HG02852 (cell line): Measurements from ENCODE around the gene LRRC8C.
A peak's percentile ranks its signal among the peaks of the same experiment; 100 is the strongest.
"Not testable (repeated sequence)": the region's sequence is repeated elsewhere in the genome, so short reads cannot be mapped to it uniquely, and the experiment has no call there.

Experiments used
- ATAC-seq: cut with Tn5 transposase; IDR thresholded peaks from one replicate; pipeline ENCODE4 v1.9.1; 2021; ENCODE audit warnings: mild to moderate bottlenecking, moderate library complexity; ENCODE audit not compliant: unreplicated experiment

The LRRC8C gene

DNA sequence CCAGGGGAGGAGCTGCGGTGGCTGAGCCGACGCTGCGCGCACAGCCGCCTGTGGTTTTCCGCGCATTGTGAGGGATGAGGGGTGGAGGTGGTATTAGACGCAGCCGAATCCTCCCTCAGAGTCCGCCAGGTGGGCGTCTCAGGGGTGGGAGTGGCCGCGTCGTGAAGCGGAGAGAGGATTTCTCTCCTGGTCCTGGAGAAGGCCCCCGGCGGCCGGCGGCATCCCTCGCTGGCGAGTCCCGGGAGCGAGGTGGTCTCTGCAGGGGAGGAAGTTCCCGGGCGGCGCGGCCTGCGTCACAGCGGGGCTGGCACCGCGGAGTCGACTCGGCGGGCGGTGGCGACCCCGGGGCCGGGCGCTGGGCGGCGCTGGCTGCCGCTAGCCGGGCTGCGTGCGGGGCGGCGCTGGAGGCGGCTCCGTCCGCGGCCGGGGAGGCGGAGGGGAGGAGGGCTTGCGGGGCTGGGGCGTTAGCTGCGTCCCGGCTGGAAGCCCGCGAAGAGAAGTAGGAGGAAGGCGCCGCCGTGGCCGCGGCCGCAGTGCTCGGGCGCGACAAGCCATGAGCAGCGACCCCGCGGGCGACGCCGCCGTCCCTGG, at the start of gene LRRC8C:
Gene LRRC8C (plus strand): TSS at position 464 of the 591 bp plus-strand sequence. CDS start 53,354 bp downstream, outside the sequence.
- ATAC-seq, result peak; percentile 80

DNA sequence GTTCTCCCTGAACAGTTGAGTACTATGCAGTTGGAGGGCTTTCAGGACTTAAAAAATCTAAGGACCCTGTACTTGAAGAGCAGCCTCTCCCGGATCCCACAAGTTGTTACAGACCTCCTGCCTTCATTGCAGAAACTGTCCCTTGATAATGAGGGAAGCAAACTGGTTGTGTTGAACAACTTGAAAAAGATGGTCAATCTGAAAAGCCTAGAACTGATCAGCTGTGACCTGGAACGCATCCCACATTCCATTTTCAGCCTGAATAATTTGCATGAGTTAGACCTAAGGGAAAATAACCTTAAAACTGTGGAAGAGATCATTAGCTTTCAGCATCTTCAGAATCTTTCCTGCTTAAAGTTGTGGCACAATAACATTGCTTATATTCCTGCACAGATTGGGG, 48.7 kb upstream of the LRRC8C start:
- no peak for ATAC-seq

DNA sequence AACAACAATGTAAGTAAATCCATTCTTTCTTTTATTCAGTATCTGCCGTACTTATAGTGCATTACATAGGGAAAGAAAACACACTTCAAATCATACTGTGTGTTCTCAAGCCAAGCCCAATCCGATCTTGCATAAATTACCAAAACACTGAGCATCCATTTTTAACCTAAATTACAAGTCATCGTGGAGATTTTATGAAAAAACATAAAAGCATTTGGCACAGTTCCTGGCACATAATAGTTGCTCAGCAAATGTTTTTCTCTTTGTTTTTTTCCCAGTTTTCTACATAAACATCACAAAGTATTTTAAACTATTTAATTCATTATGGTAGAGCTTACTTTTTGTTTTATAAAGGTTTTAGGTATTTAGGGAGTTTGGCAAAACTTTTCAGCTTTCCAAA, 48.1 kb upstream of the LRRC8C start:
- ATAC-seq, result no peak

DNA sequence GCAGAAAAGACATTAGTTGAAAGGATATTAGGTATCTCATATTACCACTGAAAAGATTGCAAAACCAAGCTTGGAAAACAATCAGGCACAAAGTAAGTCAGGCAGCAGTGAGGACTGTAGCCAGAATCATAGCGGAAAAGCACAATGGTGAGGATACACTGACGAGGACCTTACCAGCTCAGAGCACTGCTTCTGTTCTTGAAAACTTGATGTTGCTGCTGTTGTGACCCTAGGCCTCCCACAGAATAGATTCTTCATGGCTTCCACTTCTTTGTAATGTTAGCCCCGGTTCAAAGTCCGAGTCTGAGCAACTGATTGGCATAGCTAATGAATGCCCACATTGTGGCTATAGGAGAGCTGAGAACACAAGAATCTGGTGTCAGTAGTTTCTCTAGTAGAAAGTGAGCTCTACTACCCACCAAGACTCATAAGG, 45.2 kb upstream of the LRRC8C start:
- ATAC-seq, result no peak

DNA sequence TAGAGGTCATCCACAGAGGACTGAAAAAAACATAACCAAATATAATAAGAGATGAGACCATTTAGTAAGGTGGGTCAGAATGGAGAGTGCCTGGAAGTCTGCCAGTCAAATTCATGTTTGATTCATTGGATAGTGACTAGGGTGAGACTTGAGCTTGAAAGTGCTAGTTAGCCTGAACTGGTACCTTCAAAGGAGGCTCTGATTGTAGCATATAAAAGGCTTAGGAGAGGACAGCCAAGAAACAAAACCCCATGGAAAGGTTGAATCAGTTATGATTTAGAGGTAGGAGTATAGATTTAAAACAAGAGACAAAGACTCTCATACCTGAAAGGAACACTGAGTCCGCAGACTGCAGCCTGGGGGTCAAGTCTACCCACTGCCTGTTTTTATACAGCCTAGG, 44.4 kb upstream of the LRRC8C start:
- no peak for ATAC-seq

DNA sequence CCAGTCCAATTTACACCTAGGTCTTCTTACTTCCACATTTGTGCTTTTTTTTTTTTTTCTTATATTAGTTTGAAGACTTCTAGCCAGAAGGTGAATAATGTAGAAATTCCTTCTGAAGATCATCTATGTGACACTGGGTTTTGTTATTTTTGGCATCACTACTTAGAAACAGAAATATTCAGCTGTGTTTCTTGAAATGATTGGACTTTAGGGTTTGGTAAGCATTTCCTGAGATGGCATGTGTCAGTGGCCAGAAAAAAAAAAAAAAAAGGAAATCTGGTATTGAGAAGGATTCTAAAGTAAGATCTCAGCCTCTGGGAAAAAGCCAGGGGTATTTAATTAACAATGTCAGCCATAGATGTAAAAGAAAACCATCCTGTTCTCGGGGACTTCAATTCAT, 43.4 kb upstream of the LRRC8C start:
- no peak for ATAC-seq

DNA sequence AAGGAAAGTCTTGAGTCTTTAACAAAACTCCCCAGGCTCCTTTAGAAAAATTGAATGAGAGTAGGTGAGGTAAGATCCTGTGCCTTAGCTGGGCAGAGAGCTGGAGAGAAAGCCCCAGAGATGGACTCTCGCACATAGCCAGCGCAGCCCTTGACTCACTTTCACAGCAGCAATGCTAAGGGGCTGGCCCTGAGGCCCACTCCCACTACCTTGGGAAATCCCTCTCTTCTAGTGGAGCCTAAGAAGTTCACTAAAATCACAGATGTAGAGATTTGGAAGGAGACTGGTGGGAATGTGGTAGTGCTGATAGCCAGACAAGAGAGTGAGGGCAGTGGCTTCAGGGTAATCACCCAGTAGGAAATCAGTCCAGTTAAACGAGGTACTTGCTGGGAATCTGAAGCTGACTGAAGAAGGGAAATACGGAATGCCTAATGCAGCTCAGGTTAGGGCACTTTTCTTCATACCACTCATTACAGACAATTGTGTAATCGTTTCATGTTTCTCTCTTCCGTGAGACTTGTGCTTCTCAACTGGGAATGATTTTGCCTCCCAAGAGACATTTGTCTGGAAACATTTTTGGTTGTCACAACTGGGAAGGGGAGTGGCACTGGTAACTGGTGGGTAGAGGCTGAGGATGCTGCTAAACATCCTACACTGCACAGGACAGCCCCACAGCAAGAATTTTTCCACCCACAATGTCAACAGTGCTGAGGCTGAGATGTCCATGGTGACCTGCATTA, 42.4 kb upstream of the LRRC8C start:
- no peak for ATAC-seq

DNA sequence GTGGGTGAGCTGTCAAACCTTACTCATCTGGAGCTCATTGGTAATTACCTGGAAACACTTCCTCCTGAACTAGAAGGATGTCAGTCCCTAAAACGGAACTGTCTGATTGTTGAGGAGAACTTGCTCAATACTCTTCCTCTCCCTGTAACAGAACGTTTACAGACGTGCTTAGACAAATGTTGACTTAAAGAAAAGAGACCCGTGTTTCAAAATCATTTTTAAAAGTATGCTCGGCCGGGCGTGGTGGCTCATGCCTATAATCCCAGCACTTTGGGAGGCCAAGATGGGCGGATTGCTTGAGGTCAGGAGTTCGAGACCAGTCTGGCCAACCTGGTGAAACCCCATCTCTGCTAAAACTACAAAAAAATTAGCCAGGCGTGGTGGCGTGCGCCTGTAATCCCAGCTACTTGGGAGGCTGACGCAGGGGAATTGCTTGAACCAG, 40.0 kb upstream of the LRRC8C start:
- not testable (repeated sequence) for ATAC-seq

DNA sequence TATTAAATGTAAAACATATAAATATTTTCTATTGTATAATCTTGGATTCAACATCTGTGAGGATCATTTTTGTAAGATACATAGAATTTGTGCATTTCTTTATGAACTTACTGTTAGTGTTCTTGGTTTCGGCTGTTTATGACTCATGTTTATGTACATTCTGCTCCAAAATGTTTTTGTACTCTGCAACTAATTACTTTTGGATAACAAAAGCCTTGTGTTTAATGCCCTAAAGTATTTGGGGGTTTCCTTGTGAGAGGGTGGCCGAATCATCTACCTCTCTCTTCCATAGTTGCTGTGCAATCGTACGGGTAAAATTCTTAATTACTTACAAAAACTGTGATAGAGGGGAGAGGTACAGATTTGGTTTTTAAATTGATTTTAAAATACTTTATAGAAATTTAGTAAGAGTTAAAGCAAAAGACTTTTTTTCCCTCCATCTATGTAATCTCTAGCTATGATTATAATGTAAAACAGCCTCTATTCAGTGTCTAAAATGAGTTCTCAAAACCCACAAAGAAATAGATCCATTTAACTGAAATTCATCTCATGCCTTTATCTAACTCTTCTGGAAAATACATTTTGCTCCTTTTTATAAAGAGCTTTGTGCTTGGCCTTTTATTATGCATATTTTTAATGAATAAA, 38.7 kb upstream of the LRRC8C start:
- no peak for ATAC-seq

DNA sequence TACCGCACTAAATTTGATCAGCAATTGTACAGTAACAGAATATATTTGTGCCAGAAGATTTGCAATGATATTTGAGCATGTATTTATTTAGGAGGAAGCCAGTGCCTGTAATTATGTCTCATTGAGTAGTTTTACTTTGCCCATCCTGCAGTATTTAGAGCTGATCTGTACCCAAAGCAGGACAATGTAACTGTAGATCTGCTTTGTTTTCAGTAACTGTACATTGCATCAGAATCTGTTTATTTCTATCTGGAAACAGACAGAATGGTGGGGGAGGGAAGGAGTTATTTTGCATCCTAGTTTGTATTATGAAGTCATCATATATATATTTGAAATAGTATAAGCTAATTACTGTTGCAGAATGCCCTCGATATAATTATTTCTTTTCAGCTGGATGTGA, 36.2 kb upstream of the LRRC8C start:
- ATAC-seq, result no peak

DNA sequence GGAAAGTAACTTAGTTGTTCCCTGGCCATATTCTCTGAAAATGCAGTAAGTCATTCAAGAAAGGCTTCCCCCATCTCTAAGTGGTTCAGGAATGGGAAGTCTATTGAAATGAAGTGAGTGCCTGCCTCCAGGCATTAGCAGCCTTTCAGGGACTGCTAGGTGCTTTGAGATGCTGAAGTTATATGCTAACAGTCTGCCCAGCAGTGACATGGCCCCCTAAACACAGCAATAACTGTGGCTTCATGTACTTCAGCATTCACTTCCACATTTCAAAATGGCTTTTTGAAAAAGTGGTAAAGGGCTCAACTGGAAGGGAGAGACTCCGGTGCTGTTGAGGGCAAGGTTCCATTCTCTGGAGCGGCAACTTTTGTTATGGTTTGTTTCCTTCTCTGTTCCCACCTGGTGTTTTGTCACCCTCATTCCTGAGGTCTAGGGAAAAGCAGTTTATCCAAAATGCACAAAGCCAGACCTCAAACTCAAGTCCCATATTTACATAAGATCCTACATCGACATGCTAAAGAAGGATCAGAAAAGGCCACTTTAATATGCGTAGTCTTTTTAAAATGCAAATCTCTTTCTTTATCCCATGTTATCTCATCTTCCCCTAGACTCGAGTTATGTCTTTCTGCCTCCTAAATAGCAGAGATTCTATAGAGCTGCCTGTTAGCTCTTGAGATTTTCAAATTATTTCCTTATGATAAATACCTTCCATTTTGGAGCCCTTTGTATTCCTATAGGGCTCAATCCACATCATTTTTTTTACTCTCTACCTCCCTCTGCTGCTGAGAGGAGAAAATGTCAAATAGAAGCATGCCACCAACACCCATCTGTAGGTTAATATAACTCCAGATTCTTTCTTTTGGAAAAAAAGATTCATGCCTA, 34.2 kb upstream of the LRRC8C start:
- ATAC-seq, result peak; percentile 52

DNA sequence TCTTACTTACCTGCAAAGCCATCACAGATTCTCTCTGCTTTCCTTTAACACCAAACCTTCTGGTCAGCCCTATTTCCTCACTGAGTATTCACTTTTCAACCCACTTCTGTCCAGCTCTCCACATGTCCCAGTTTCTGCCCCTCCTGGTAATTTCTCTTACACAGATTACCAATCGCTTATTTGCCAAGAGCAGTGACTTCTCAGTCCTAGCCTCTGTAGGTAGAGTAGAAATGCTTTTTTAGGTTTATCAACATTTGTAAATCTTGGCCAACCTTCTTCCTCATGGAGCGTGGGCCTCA, 33.6 kb upstream of the LRRC8C start:
- no peak for ATAC-seq

DNA sequence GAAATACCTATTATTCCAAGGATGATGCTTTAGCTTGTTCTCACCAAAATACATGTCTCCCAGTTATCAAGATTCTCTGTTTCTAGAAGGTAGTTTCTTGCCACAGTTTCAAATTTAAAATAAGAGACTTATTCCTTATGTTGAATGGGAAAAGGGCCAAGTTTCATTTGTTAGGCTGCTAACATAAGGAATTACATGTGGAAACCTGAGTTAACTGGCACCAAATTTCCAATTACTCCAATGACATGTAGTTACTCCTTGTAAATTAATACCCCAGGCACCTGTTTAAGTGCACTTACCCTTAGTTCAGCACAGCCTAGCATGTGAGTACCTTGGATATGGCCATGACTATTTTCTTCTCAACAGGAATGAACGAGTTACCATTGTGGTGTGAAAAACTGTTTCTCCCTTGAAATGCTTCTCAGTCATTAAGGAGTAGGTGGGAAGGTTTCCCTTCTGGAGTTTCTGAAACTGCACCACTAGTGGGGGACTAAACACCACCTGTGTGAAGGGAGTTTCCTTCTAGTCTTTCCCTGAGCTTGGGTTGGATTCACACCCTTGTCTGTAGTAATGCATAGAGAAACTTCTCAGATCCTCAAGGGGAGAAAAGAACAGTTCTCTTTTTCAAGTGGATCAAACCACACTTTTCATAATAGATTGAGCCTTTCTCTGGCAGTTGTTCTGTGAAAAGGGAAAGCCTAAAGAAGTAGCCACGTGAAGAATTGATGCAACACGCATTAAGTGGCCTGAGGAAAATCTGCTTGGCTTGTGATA, 32.3 kb upstream of the LRRC8C start:
- ATAC-seq, result peak; percentile 54

DNA sequence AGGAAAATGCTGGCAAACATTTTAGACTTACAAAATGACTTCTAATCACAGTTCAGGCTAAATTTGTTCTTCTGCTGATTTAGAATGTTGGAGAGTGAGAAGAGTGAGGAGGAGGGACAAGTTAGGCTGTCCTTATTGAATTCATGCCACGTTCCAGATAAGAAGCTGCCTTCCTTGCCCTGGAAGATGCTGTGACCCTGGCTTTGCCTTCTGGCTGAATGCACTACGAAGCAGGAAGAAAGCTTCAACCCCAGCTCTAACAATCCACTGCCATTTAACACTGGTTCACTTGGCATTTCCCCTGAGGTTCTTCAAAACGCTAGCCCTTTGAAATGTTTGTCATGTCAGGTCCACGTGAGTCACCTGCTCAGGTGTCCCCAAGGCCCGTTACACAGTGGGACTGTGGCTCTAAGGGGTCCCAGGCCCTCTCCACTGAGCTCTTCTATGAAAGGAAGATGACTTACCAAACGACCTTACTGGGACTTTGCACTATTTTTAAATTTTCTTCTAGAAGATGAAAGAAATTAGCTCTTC, 30.0 kb upstream of the LRRC8C start:
- no peak for ATAC-seq

DNA sequence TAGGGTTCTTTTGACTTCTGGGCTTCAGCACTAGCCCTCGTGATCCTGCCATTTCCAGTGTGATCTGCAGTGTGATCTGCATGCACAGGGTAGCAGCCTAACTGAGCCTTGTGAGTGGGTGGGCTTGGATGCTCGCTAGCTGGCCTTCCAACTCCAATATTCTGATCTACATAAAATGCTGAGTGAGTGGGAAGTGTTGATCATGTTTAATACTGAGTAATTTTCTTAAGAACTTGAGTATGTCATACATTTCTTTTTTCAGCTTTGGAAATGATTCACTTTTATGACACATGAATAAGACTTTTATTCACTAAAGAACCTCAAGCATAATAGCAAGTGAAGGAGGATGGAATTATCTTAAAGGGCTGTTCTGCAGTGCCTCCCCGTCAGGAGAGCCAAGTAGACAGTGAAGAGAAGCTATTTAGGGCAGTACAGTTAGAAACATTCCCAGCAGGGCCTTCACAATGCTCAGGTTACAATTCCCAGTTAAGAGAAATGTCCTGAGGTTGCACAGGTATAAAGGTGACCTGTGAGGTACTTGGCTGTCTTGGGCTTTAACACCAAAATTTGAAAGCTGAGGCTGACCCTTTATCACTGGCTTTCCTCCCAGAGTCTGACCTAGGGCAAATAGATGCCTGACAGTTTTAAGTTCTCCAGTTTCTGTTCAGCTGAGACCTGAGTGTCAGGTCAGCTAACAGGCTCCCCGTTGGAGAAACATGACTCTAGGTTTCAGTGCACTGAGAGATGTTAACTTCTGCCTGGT, 29.1 kb upstream of the LRRC8C start:
- ATAC-seq, result no peak

DNA sequence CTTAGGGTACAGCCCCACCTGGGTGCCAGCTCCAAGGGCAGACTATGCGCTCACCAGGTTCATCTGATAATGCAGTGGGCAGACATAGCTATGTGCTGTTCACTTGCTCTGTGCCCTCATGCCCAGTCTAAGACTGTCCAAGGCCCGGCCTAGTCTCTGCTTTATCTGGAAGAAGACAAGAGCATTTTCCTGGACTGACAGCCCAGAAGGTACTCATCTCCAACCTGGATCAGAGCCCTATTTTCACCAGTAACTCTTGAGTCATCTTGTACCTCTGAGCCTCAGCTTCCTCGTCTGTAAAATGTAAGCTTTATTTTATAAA, 28.5 kb upstream of the LRRC8C start:
- no peak for ATAC-seq

DNA sequence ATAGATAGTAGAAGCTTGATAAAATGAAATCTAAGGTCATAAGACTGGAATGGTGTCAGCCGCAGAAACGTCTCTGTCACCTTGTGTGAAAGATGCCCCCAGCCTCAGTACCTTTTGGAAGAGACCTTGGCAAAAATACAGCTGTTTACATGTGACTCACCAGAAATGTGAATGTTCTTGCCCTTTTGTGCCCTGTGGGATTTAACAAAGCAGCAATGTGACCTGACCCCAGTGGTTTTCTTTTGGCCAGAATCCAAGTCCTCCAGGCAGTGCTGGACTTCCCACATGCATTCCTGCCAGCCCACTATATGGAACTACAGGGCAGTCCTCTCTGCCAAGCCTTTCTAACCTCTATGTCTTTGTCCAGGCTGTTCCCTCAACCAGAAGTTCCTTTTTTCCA, 27.2 kb upstream of the LRRC8C start:
- no peak for ATAC-seq

DNA sequence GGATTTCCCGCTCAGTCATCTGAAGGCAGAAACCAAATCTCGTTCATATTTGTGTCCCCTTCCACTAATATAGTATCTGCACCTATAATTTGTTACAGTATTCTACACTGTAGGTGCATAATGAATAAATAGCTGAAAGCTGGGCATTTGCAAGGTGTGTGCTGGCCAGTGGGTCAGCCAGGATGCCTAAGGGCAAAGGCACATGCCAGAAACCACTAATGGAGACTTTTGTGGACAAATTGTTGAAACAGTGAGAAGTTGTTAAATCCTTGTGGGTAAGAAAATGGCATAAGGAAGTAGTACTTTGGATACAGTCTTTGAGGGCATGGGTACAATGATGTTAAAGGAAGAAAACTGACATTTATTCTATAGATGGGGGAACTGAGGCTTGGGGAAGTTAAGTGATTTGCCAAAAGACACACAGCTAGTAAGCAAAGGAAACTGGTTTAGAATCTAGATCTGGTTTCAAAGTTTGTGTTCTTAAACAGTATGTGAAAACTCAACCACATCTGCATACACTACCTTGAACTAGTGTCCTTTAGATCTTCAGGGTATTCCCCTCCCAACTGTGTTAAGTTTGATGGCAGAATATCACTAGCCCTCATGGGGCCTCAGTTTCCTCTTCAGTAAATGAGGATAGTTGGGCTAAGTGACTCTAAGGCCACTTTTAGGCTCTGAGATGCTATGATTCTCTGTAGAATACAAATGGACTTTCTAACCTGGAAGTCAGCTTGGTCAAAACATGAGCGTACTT, 26.5 kb upstream of the LRRC8C start:
- no peak for ATAC-seq

DNA sequence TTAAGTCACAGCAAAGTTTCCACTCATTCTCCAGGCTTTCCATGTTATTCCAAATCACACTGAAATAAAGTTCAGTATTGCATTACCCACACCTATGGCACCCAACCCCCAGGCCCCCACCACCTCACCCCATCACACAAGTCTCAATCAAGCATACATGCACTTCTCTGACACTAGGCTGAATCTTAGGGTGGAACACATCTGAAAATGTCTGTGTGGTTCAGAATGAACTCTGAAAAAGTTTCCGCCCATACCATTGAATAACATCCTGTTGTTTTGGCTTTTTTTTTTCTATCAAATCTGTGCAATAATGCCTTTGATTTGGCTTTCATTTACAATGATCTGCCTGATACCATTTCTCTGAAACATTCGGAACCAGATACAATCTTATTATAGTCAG, 25.8 kb upstream of the LRRC8C start:
- no peak for ATAC-seq
